AG09319 (cell line): ENCODE data around the gene ZNF536.

Experiments used
- DNase-seq: peaks from one replicate; pipeline ENCODE4 v3.0.0-alpha.2; 2010; ENCODE audit warnings: low read depth; ENCODE audit errors: extremely low read depth
- CTCF ChIP-seq: IDR thresholded peaks from 2 replicates; pipeline ENCODE4 v1.5.1; 2011; ENCODE audit warnings: low read depth, mild to moderate bottlenecking, inconsistent platforms, low read length, moderate library complexity

Gene ZNF536

GRCh38 chr19:30557212-30557611 lies 185.0 kb downstream of the ZNF536 start:
- DNase-seq = no peak
- TF ChIP-seq CTCF = no peak

DNA sequence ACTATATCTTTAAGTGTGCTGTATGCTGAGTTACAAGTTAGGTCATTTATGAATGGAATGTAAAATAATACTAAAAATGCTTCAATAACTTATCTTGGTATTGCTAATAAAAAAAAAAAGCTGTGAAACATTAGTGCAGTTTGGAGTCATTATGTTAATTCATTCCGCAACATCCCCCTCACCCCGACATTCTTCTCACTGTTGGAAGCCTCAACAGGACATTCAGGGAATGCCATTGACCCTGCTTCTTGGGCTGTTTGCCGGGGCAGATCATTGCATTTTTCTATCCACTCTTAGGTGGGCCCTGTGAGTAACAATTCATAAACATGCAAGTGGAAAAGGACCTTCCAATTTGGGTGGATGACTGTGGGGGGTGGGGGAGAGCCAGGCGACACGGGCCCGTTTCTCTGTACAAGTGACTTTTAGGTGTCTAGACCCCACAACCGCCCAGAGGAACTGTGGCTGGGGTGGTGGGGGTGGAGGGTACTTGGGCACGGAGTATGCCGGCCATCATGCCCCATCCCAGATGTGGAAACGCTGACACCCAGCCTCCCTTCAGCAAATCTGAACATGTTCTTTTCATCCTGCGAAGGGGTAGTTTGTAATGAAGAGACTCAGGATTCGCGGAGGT lies 185.9 kb downstream of the ZNF536 start:
- DNase-seq = no peak
- TF ChIP-seq CTCF = no peak

- TF ChIP-seq CTCF = no peak
- DNase-seq = no peak
These were observed 186.6 kb downstream of the ZNF536 start for GRCh38 chr19:30558793-30559192.

GRCh38 chr19:30559446-30559845 lies 187.3 kb downstream of the ZNF536 start:
- TF ChIP-seq CTCF = no peak
- no peak for DNase-seq

- no peak for TF ChIP-seq CTCF
- DNase-seq = no peak
These were observed 190.8 kb downstream of the ZNF536 start for GRCh38 chr19:30562981-30563380.

DNA sequence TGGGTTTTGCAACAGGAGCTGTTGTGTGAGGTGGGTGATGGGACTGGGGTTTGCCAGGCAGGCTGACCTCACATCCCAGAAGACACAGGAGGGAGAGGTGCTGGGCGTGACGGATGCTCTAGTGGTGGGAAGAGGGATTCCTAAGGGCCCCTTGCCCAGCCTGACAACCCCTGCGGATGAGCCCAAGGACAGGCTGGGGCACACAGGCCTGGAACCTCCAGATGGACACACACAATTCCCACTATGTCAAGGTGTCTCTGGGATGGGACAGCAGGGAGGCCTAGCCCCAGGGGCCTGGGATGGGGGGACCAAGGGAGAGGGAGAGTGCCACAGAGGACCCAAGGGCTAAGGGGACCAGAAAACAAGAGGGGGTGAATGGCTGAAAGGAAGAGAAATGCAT lies 191.5 kb downstream of the ZNF536 start:
- TF ChIP-seq CTCF = no peak
- DNase-seq = no peak

- no peak for TF ChIP-seq CTCF
- DNase-seq = no peak
These were observed 192.4 kb downstream of the ZNF536 start for GRCh38 chr19:30564551-30565011.
